ENCODE measurements around the gene RAB6B. TPM values are rescaled to one million over a fixed set of nuclear protein-coding genes. Genes with fewer than 3 reads are reported as not detected.

Gene RAB6B
- total RNA-seq, 1 donor from 2014 or later = 0.07 TPM

DNA sequence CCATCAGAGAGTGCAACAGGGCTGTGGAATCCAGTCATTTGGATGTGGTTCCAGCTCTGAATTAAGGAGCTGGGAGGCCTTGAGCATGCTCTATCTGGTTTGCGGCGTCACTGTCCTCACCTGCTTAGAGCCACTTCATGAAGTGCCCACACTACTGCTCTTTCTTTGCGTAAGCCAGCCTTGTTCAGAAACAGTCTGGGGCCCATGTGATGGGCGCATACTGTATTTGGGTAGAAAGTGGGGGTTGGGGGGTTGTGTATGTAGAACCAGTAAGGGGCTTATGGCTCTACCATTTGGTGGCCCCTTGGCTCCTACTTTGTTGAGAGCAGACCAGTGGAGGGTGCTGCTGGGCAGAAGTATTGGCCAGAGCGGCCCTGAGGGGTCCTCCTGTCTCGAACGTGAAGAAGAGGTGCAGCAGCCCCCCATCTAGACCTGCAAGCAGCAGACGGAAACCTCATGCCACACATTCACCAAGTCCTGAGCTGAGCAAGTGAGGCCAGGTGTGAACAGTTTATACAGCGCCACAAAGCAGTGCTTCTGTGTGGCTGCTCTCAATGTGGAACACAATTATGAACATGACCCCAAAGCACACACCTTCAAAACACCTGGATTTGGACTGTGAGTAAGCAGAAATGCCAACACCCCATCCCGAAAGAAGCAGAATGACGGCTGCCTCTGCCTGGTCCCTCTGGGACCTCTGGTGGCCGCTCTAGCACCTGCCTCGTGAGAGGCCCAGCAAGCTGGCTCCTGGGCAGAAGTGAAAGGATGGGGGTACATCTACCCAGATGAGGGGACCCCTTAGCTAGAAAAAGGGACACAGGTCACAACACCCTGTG, 63.5 kb downstream of the RAB6B start:
- H3K27me3 Mint-ChIP-seq = no peaks in the 10 kb centered on the region
- intact Hi-C loops (cut with micrococcal nuclease) = no loop called here
- DNase-seq = no peak
- H3K36me3 Mint-ChIP-seq (ENCODE audit: low read depth) = no peaks in the 10 kb centered on the region
- H3K9me3 Mint-ChIP-seq = no peaks in the 10 kb centered on the region
- no peak overlapping the region for H3K4me3 Mint-ChIP-seq
- no peak overlapping the region for H3K27ac Mint-ChIP-seq
- no peaks in the 10 kb centered on the region for H3K4me1 Mint-ChIP-seq

DNA sequence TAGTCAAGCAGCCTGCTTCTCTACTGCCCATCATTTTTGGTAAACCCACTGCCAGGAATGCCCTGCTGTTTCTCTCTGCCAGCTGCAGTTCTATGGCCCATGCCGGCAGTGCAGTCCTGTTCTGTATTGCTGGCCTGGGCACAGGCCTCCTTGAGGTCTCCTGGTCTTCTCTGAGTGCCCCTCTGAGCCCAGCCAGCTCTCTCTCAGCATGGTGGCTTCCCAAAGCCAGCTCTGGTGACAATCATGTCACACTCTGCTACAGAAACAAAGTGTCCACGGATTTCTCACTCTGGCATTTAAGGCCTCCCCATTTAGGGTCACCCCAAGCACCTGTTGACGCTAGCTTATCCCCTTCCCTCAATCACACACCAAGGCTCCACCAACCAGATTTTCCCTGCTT, 65.6 kb downstream of the RAB6B start:
- no peak for DNase-seq
- no peaks in the 10 kb centered on the region for H3K27me3 Mint-ChIP-seq
- H3K36me3 Mint-ChIP-seq (ENCODE audit: low read depth) = peaks cover 11% of the 10 kb centered on the region
- H3K4me3 Mint-ChIP-seq = no peak overlapping the region
- no peaks in the 10 kb centered on the region for H3K4me1 Mint-ChIP-seq
- no peaks in the 10 kb centered on the region for H3K9me3 Mint-ChIP-seq
- intact Hi-C loops (cut with micrococcal nuclease) = no loop called here
- no peak overlapping the region for H3K27ac Mint-ChIP-seq

DNA sequence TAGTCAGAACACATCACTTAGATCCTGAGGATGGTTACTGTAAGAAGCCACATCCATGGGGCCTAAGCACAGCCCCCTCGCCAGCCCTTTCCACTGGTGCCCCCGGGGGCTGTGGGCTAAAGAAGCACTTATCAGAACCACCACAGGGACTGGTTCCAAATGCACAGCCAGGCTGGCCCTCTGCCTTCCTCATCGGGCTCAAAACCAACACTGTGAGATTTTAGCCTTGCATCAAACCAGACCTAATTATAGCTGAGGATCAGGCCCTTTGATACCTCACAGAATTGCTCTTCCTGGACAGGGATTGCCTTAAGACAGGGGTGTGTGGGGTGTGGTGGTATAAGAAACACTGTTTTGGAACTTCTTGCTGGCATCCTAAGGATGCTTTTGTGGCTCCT, 66.4 kb downstream of the RAB6B start:
- DNase-seq = no peak
- intact Hi-C loops (cut with micrococcal nuclease) = no loop called here
- Mint-ChIP-seq H3K27me3 (no peaks in the 10 kb centered on the region), H3K27ac (no peak overlapping the region), H3K36me3 (ENCODE audit: low read depth) (peaks cover 15% of the 10 kb centered on the region), H3K4me3 (no peak overlapping the region), H3K4me1 (no peaks in the 10 kb centered on the region), H3K9me3 (no peaks in the 10 kb centered on the region)

DNA sequence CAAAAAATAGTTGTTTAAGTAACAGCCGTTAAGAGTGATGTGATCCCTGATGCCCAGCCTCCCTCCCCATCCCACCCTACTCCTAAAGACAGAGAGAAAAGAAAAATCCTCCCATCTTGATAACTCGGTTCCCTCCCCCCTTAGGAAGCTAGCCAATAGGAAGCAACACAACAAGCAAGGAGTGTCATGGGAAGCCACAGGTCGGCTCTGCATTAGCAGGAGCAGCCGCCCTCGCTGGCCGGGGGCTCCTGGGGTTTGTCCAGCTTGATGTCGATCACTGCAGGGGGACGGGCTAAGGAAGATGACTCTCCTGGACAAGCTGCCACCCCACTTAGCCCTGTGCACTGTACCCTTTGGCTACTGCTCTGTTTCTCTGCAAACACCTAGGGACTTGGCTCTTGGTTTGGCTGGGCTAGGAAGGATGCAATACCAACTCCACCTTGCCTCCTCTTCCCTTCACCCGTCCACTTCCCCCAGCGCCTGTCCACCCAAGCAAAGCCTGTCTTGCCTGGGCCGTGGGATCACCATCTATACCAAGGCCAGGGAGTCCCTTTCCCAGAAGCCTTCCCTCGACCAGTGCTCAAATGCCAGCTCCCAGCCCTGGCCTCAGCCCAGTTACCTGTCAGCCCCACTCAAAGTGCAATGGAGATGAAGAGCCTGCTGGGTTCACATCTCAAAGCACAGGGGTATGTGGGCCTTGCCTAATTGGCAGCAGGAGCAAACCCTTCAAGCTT, 66.9 kb downstream of the RAB6B start:
- Mint-ChIP-seq H3K36me3 (ENCODE audit: low read depth) (peaks cover 20% of the 10 kb centered on the region), H3K4me1 (no peaks in the 10 kb centered on the region), H3K27me3 (no peaks in the 10 kb centered on the region), H3K4me3 (no peak overlapping the region), H3K9me3 (no peaks in the 10 kb centered on the region), H3K27ac (no peak overlapping the region)
- no peak for DNase-seq
- intact Hi-C loops (cut with micrococcal nuclease) = no loop called here

DNA sequence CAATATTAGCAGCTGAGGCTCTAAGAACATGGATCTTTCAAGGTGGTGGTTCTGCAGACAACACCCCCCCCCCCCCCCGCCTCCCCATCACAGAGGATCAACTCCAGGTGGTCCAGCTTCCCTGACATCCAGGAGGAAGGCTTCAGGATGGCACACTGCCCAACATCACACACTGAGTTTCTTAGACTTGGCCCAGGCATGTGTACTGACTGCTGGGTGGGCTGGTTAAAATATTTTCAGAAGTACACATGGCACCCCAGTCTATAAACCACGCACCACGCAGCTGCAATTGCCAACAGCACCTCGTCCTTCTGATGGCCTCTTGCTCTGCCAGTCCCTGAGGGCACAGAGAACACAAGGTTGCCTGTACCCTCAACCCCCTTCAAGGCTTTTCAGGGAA, 68.0 kb downstream of the RAB6B start:
- intact Hi-C loops (cut with micrococcal nuclease) = no loop called here
- no peak overlapping the region for H3K27ac Mint-ChIP-seq
- peaks cover 30% of the 10 kb centered on the region for H3K36me3 Mint-ChIP-seq (ENCODE audit: low read depth)
- H3K4me3 Mint-ChIP-seq = no peak overlapping the region
- no peak for DNase-seq
- H3K4me1 Mint-ChIP-seq = no peaks in the 10 kb centered on the region
- no peaks in the 10 kb centered on the region for H3K9me3 Mint-ChIP-seq
- no peaks in the 10 kb centered on the region for H3K27me3 Mint-ChIP-seq

DNA sequence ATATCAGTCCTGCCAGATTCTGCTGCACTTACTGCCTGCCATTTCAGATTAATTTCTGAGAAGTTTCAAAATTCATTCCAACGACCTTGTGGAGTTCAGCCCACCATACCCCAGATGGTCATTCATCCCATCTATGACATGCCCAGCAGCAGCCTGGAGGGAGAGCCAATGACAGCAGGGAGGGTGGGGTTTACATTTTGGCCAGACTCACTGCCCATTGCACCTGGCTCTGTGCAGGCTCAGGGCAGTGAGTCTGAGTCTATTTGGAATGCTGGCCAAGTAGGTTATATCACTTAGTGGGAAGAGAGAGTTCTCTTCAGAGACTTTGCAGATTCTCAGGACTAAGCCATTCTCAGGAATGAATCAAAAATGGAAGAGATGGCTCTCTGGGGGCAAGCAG, 68.5 kb downstream of the RAB6B start:
- intact Hi-C loops (cut with micrococcal nuclease) = no loop called here

DNA sequence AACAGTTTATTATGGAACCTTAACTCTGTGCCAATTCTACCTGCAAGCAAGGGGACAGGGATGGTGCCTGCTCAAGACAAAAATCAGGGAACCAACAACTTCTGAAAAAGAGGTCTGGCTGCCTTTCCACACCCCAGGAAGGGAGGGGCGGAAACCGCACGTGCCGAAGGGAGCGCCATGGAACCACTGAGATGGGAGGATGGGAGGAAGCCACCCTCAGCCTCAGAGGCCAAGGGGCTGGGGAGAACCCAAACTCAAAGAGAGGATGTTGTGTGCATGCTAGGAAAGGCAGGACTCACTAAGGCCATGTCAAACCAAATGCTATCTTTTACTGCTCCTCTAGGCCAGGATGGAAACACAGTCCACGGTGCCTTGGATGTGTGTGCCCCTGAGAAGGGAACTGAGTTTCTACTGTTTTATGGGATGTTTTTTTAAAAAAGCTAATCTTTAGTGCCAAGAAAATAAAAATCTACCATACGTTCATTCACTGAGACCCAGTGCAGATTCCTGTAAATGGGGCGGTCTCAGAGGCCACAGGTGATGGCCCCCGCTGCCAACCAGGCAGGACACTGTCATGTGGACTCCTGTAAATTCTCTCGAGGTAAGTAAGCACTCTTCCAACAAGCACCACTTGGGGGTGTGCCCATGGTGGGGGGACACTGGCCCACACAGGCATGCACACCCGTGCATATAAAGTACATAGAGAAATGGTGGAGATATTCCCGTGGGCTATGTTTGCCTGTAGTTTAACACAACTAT, 69.5 kb downstream of the RAB6B start:
- no peaks in the 10 kb centered on the region for H3K27me3 Mint-ChIP-seq
- H3K27ac Mint-ChIP-seq = no peak overlapping the region
- no peak for DNase-seq
- no peak overlapping the region for H3K4me3 Mint-ChIP-seq
- no peaks in the 10 kb centered on the region for H3K9me3 Mint-ChIP-seq
- H3K36me3 Mint-ChIP-seq (ENCODE audit: low read depth) = peaks cover 39% of the 10 kb centered on the region
- no peaks in the 10 kb centered on the region for H3K4me1 Mint-ChIP-seq
- intact Hi-C loops (cut with micrococcal nuclease) = no loop called here

More for the DNA sequence above, 68.5 kb downstream of the RAB6B start:
- peaks cover 32% of the 10 kb centered on the region for H3K36me3 Mint-ChIP-seq (ENCODE audit: low read depth)
- H3K27me3 Mint-ChIP-seq = no peaks in the 10 kb centered on the region
- no peak overlapping the region for H3K27ac Mint-ChIP-seq
- no peak overlapping the region for H3K4me3 Mint-ChIP-seq
- no peaks in the 10 kb centered on the region for H3K9me3 Mint-ChIP-seq
- no peaks in the 10 kb centered on the region for H3K4me1 Mint-ChIP-seq
- DNase-seq = no peak

DNA sequence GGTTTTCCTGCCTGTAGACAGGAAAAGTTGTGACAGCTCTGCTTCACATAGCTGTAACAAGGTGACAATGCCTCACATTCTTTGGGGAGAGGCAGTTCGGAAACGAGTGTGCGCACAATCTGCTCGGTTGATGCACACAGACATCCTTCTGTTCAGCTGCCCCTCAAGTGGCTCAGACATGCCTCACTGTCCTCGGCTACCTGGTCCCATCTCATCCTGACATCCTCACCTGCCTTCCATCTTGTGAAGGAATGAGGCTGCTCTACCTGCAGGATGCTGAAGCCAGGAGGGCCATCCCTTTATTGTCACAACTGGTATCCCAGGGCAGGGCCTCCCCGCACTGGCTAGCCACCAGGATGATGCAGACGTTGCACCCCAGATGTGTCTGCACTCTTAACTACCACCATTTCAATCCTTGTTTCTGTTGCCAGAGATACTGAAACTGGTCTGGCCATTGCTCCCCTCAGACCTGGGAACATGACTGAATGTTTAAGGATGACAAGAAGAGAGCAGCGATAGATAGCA, 70.7 kb downstream of the RAB6B start:
- H3K4me1 Mint-ChIP-seq = no peaks in the 10 kb centered on the region
- intact Hi-C loops (cut with micrococcal nuclease) = no loop called here
- peaks cover 50% of the 10 kb centered on the region for H3K36me3 Mint-ChIP-seq (ENCODE audit: low read depth)
- no peak overlapping the region for H3K27ac Mint-ChIP-seq
- no peaks in the 10 kb centered on the region for H3K9me3 Mint-ChIP-seq
- H3K27me3 Mint-ChIP-seq = no peaks in the 10 kb centered on the region
- no peak for DNase-seq
- no peak overlapping the region for H3K4me3 Mint-ChIP-seq

DNA sequence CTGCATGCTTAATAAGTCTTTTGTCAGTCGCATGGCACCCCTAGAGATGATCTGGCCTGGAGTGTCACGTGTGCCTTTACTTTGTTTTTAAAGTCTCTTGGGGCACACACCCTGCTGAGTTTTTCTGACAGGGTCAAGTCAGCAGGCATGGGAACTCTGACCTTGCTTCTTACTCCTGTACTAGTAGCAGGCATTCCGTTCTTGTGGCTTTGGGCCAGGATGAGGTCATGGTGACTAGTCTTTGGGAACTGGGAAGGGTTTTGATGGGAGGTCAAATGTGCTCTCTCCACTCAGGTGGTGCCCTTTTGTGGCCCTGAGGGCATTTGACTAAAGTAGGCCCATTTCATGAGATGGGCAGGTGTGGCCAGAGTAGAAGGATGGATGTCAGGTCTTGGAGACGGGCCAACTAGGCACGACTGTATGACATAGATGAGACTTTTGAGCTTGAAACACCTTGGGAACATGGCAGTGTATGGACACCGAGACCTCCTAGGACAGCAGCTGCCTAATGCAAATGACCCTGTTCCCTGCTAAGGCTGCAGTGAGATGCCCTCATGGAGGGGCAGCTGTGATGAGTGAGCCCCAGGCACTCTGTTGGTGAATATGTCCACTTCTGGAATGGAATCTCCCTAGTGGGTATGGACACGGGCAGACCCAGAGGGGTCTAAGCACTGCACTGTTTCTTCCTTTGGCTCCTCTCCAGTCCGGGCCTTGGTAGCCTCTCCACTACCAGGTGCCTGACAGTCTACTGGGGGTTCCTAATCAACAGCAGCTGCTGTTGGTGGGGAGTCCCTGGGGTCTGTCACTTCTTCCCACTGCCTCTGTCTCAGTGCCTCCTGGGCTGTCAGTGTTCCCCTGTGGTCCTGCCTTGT, 73.7 kb downstream of the RAB6B start:
- Mint-ChIP-seq H3K4me3 (no peak overlapping the region), H3K4me1 (no peaks in the 10 kb centered on the region), H3K27ac (no peak overlapping the region), H3K9me3 (no peaks in the 10 kb centered on the region), H3K36me3 (ENCODE audit: low read depth) (peaks cover 64% of the 10 kb centered on the region), H3K27me3 (no peaks in the 10 kb centered on the region)
- intact Hi-C loops (cut with micrococcal nuclease) = no loop called here
- DNase-seq = no peak

DNA sequence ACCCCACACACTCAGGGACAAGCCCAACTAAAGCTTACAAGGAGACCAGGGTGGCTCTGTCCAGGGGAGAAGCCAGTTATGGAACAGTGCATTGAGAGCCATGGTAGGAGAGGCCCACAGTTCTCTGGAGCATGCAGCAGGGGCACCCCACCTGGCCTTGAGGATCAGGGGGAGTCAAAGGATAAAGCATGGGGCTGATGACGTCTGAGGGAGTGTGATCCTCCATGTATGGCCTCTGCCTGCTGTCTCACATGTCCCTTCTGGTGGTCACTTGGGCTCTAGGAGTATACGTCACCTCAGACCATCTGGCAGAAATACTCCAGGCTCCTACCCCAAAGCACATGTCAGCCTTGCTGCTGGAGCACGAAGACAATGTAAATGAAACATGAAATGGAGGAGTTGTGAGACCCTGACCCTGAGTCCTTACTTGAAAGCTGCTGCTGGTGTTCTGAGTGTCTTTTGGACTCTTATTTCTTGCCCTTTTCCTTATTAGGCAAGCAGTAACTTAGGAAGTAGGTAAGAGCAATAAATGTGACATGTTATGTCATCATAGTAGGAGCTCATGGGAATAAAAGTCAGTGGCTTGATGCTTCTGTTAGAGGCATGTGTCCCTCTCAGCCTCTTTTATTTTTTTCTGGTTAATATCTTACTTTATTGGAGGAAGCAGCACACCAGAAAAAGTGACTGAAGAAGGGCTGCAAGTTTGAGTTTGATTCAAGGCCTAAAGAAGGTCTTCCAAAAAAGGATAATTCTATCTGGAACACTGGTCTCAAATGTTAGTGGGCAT, 74.6 kb downstream of the RAB6B start:
- DNase-seq = no peak
- no peak overlapping the region for H3K4me3 Mint-ChIP-seq
- H3K27ac Mint-ChIP-seq = no peak overlapping the region
- no peaks in the 10 kb centered on the region for H3K4me1 Mint-ChIP-seq
- intact Hi-C loops (cut with micrococcal nuclease) = no loop called here
- no peaks in the 10 kb centered on the region for H3K9me3 Mint-ChIP-seq
- no peaks in the 10 kb centered on the region for H3K27me3 Mint-ChIP-seq
- H3K36me3 Mint-ChIP-seq (ENCODE audit: low read depth) = peaks cover 62% of the 10 kb centered on the region

DNA sequence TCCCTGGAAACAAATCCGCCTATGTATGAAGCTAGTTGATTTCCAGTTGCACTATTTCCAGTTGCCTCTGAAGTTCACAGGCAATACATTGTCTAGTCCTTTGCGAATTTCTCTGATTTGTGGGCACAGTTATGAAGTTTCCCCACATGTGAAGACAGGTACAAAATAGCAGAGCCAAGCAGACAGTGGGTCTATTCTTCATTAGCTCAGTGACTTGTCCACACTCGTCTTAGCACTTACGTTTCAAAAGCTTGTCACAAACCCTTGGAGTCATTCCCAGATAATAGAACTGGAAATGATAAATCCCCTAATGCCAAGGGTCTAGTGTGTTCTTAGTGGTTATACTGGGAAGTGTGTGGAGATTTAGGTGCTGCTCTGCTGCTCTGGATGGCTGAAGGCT, 75.6 kb downstream of the RAB6B start:
- Mint-ChIP-seq H3K27me3 (no peaks in the 10 kb centered on the region), H3K4me1 (no peaks in the 10 kb centered on the region), H3K27ac (no peak overlapping the region), H3K9me3 (no peaks in the 10 kb centered on the region), H3K4me3 (no peak overlapping the region), H3K36me3 (ENCODE audit: low read depth) (peaks cover 61% of the 10 kb centered on the region)
- intact Hi-C loops (cut with micrococcal nuclease) = no loop called here
- DNase-seq = no peak

DNA sequence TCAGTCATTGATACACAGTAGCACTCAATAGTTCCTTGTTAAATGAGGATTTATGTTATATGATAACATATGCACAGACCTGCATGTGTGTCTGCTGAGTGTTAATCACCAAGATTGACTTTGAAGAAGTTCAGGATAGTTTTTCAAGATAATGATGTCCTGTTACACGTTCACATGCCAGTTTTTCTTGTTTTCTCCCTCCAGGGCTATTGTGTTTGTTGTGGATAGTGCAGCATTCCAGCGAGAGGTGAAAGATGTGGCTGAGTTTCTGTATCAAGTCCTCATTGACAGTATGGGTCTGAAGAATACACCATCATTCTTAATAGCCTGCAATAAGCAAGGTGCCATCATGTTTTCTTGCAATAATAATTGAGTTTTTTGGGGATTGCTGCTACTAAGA, 80.3 kb downstream of the RAB6B start:
- intact Hi-C loops (cut with micrococcal nuclease) = no loop called here
- no peak overlapping the region for H3K27ac Mint-ChIP-seq
- no peaks in the 10 kb centered on the region for H3K27me3 Mint-ChIP-seq
- peaks cover 3% of the 10 kb centered on the region for H3K4me1 Mint-ChIP-seq
- H3K9me3 Mint-ChIP-seq = no peaks in the 10 kb centered on the region
- peaks cover 56% of the 10 kb centered on the region for H3K36me3 Mint-ChIP-seq (ENCODE audit: low read depth)
- H3K4me3 Mint-ChIP-seq = no peak overlapping the region
- no peak for DNase-seq

DNA sequence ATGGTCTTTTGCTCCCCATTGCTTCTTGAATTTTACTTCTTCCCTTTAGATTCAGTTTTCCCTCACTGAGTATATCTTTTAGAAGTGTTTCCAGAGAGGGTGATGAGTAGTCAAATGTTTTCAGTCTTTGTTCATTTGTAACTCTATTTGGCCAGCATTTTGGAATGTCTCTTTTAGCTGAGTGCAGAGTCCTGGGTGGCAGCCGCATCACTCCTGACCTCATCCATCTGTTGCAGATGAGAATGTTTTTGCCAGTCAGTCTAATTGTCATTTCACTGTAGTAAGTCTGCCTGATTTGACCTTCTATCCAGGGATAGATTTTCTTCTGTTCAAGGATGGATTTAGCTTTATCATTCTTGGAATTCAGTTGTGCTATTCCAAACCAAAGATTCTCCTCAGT, 82.8 kb downstream of the RAB6B start:
- no peak overlapping the region for H3K4me3 Mint-ChIP-seq
- no peak overlapping the region for H3K27ac Mint-ChIP-seq
- intact Hi-C loops (cut with micrococcal nuclease) = no loop called here
- DNase-seq = no peak
- H3K4me1 Mint-ChIP-seq = peaks cover 5% of the 10 kb centered on the region
- no peaks in the 10 kb centered on the region for H3K9me3 Mint-ChIP-seq
- H3K27me3 Mint-ChIP-seq = no peaks in the 10 kb centered on the region
- peaks cover 62% of the 10 kb centered on the region for H3K36me3 Mint-ChIP-seq (ENCODE audit: low read depth)

All from activated CD4-positive, alpha-beta T cell treated with anti-CD3 and anti-CD28 coated beads, Interleukin-2, amount 10 ng/mL, durations not matched to agents 24 days and 14 days (primary cell).